HG02798 (cell line): Measurements from ENCODE around the gene ZCCHC12.
"Not testable (repeated sequence)": the region's sequence is repeated elsewhere in the genome, so short reads cannot be mapped to it uniquely, and the experiment has no call there.

Experiments
- ATAC-seq: cut with Tn5 transposase; IDR thresholded peaks from one replicate; pipeline ENCODE4 v1.9.1; 2021; ENCODE audit warnings: mild to moderate bottlenecking; ENCODE audit not compliant: unreplicated experiment, poor library complexity

ZCCHC12 gene

GRCh38 chrX:118823263-118824172 is at the start of gene ZCCHC12:
ZCCHC12 (plus strand) TSS chrX:118823824; CDS start chrX:118825245, 1,421 bp downstream.
- peak; percentile 56 for ATAC-seq

- no peak for ATAC-seq
Measured at GRCh38 chrX:118779581-118779980, 44.0 kb upstream of the ZCCHC12 start.

- no peak for ATAC-seq
Measured at GRCh38 chrX:118780509-118780908, 43.1 kb upstream of the ZCCHC12 start.

GRCh38 chrX:118780911-118781310 is 42.7 kb upstream of the ZCCHC12 start:
- no peak for ATAC-seq

- no peak for ATAC-seq
Measured at GRCh38 chrX:118795528-118796280, 27.9 kb upstream of the ZCCHC12 start.

- no peak for ATAC-seq
Measured at GRCh38 chrX:118802857-118803256, 20.8 kb upstream of the ZCCHC12 start.

- no peak for ATAC-seq
Measured at GRCh38 chrX:118807151-118808017, 16.2 kb upstream of the ZCCHC12 start.

GRCh38 chrX:118817257-118817656 is 6.4 kb upstream of the ZCCHC12 start:
- ATAC-seq, result not testable (repeated sequence)

GRCh38 chrX:118824173-118824730 is 628 bp downstream of the ZCCHC12 start:
- no peak for ATAC-seq

GRCh38 chrX:118825227-118825626 is 1.6 kb downstream of the ZCCHC12 start:
- no peak for ATAC-seq

- peak; percentile 71 for ATAC-seq
Measured at GRCh38 chrX:118839334-118839958, 15.8 kb downstream of the ZCCHC12 start.

GRCh38 chrX:118847676-118848075 is 24.1 kb downstream of the ZCCHC12 start:
- no peak for ATAC-seq

- ATAC-seq, result no peak
Measured at GRCh38 chrX:118853596-118853995, 30.0 kb downstream of the ZCCHC12 start.

GRCh38 chrX:118855681-118856310 is 32.2 kb downstream of the ZCCHC12 start:
- ATAC-seq, result no peak

- no peak for ATAC-seq
Measured at GRCh38 chrX:118857006-118857405, 33.4 kb downstream of the ZCCHC12 start.

GRCh38 chrX:118861338-118861737 is 37.7 kb downstream of the ZCCHC12 start:
- ATAC-seq, result no peak

- ATAC-seq, result no peak
Measured at GRCh38 chrX:118862091-118862490, 38.5 kb downstream of the ZCCHC12 start.

GRCh38 chrX:118862979-118863378 is 39.4 kb downstream of the ZCCHC12 start:
- ATAC-seq, result no peak

- no peak for ATAC-seq
Measured at GRCh38 chrX:118864063-118864635, 40.5 kb downstream of the ZCCHC12 start.
